Epithelial cell of proximal tubule (primary cell): ENCODE measurements around the gene CEND1. TPM values are rescaled to one million over a fixed set of nuclear protein-coding genes. Genes with fewer than 3 reads are reported as not detected.
A peak's percentile ranks its signal among the peaks of the same experiment; 100 is the strongest.

Experiments used
- DNase-seq: peaks from one replicate; pipeline ENCODE4 v3.0.0-alpha.2; 2011; ENCODE audit warnings: low read depth
- H3K4me3 ChIP-seq: 2 replicates; pipeline ENCODE4 v1.5.1; 2011; ENCODE audit warnings: low read depth, mild to moderate bottlenecking, low read length
- CTCF ChIP-seq: conservative IDR thresholded peaks from 2 replicates; pipeline ENCODE4 v1.5.1; 2012; ENCODE audit warnings: low read depth, mild to moderate bottlenecking, low read length
- total RNA-seq: library from RNA; depleted of rRNA; stranded (reverse); fragments of >200 nt; gene quantifications from 2 replicates; pipeline ENCODE4 v1.2.3, GENCODE V29; 2015

Gene CEND1
- total RNA-seq, 1 donor from 2014 or later = not detected

DNA sequence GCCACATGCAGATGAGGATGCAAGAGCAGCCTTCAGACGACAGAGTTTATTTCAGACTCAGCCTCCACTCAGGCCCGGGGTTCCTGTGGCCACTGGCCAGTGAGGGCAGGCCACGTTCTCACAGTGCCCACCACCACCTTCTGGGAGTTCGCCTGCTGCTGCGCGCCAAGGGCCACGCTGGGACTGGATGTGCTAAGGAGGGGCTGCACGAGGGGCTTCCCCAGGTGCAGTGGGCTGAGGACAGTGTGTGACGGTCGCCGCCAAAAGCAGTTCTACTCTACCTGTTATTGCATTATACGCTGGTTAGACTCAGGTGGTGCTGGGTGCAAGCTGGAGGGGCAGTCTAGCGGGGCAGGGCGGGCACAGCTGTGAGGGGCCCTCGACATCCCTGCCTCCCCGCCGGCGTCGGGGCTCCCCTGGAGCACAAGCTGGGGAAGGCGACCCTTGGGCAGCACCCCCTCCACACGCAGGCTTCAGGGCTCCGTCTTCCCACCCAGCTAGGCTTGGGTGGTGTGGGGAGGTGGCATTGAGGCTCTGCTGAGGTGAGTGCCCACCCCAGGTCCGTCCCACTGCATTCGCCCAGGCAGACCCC lies 2.7 kb downstream of the CEND1 start:
- TF ChIP-seq CTCF = no peak
- DNase-seq = no peak
- no peak overlapping the region for H3K4me3 ChIP-seq

DNA sequence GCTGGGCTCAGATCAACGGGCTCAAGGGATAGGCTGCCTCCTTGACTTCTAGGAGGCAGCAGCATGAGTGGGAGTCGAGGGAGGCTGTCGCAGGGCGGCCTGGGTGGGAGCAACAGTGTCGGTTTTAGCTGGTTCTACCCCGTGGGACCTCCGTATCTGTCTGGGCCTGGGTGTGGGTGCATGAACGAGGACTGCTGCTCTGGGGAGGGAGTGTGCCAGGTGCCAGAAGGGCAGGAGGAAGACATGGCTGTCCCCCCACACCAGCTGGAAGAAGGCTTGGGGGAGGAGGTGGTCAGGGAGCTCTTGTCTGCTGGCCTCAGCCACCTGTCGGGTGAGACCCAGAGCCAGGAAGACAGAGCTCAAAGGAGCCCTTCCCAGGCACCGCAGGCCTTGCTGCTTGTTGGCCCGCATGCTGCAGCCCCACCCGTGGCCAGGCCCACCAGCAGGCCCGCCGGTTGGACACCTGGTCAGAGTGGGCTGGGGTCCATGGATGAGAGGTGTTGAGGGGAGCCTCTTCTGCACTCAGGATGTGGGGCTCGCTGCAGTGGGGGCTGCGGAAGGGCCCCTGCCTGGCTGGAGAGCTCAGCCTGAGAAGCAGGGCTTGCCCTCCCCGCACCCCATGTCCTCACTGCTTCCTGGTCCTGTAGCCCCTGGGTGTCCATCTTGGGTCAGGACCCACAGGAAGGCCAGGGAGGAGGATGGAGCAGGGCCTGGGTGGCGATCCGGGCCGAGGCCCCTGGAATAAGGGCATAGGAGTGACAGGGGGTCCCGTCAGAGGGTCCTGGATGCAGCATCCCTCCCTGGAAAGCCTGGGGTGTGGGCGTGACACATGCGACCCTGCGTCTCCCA lies 3.4 kb downstream of the CEND1 start:
- no peak overlapping the region for H3K4me3 ChIP-seq
- no peak for DNase-seq
- TF ChIP-seq CTCF = no peak

DNA sequence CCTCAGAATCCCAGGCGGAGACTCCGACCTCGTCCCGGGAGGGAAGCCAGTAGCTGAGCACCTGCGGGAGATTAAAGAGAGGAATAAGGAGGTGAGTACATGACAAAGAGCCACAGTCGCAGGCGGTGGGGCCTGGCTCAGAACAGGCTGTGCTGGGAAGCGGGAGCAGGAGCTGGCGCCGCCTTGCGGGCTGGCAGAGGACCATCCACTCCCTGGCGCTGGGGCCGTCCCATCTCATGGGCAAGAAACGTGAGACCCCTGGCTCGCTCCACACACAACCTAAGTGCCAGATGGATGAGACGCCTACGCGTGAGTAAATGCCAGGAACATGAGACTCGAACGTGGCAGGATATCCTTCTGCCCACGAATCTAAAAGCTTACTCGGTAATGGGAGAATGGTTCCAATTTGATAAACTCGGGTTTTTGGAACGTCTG lies 6.3 kb downstream of the CEND1 start:
- peak; percentile 52 for TF ChIP-seq CTCF
- DNase-seq = no peak
- H3K4me3 ChIP-seq = no peak overlapping the region

- H3K4me3 ChIP-seq = no peak overlapping the region
- DNase-seq = no peak
- TF ChIP-seq CTCF = no peak
Measured at GRCh38 chr11:782264-783174, 7.4 kb downstream of the CEND1 start.

GRCh38 chr11:779955-780532 lies 9.8 kb downstream of the CEND1 start:
- no peak for TF ChIP-seq CTCF
- no peak overlapping the region for H3K4me3 ChIP-seq
- DNase-seq = no peak

GRCh38 chr11:778976-779954 lies 10.6 kb downstream of the CEND1 start:
- H3K4me3 ChIP-seq = no peak overlapping the region
- no peak for TF ChIP-seq CTCF
- no peak for DNase-seq
